ENCODE measurements around the gene TSPEAR. TPM values are rescaled to one million over a fixed set of nuclear protein-coding genes. Genes with fewer than 3 reads are reported as not detected.
"Not testable (repeated sequence)": the region's sequence is repeated elsewhere in the genome, so short reads cannot be mapped to it uniquely, and the experiment has no call there.

The TSPEAR gene
- total RNA-seq, 1 donor from 2014 or later: not detected

- H3K27me3 Mint-ChIP-seq; intact Hi-C loops (cut with micrococcal nuclease); H3K27ac Mint-ChIP-seq; DNase-seq; H3K4me3 Mint-ChIP-seq: not testable (repeated sequence)
- peaks cover 18% of the 10 kb centered on the region for H3K36me3 Mint-ChIP-seq (ENCODE audit: low read depth)
- peaks cover 13% of the 10 kb centered on the region for H3K4me1 Mint-ChIP-seq
- peaks cover 19% of the 10 kb centered on the region for H3K9me3 Mint-ChIP-seq
These were observed 161.1 kb downstream of the TSPEAR start for GRCh38 chr21:44550285-44550684.

GRCh38 chr21:44549525-44550211 lies 161.7 kb downstream of the TSPEAR start:
- H3K4me3 Mint-ChIP-seq: no peak overlapping the region
- DNase-seq: no peak
- H3K27ac Mint-ChIP-seq: no peak overlapping the region
- intact Hi-C loops (cut with micrococcal nuclease): no loop called here
- peaks cover 18% of the 10 kb centered on the region for H3K36me3 Mint-ChIP-seq (ENCODE audit: low read depth)
- peaks cover 13% of the 10 kb centered on the region for H3K4me1 Mint-ChIP-seq
- peaks cover 19% of the 10 kb centered on the region for H3K9me3 Mint-ChIP-seq
- peaks cover 1% of the 10 kb centered on the region for H3K27me3 Mint-ChIP-seq

- H3K4me3 Mint-ChIP-seq: no peak overlapping the region
- no peak overlapping the region for H3K27ac Mint-ChIP-seq
- peaks cover 18% of the 10 kb centered on the region for H3K36me3 Mint-ChIP-seq (ENCODE audit: low read depth)
- H3K27me3 Mint-ChIP-seq: no peaks in the 10 kb centered on the region
- H3K9me3 Mint-ChIP-seq: peaks cover 19% of the 10 kb centered on the region
- intact Hi-C loops (cut with micrococcal nuclease): no loop called here
- H3K4me1 Mint-ChIP-seq: peaks cover 13% of the 10 kb centered on the region
- no peak for DNase-seq
These were observed 162.4 kb downstream of the TSPEAR start for GRCh38 chr21:44548922-44549321.

- Mint-ChIP-seq H3K9me3 (peaks cover 19% of the 10 kb centered on the region), H3K36me3 (ENCODE audit: low read depth) (peaks cover 18% of the 10 kb centered on the region), H3K27me3 (no peaks in the 10 kb centered on the region), H3K4me3 (no peak overlapping the region), H3K27ac (no peak overlapping the region), H3K4me1 (peaks cover 13% of the 10 kb centered on the region)
- no peak for DNase-seq
- intact Hi-C loops (cut with micrococcal nuclease): no loop called here
These were observed 163.0 kb downstream of the TSPEAR start for GRCh38 chr21:44548381-44548780.

GRCh38 chr21:44547656-44548331 lies 163.6 kb downstream of the TSPEAR start:
- intact Hi-C loops (cut with micrococcal nuclease): no loop called here

GRCh38 chr21:44544566-44544965 lies 166.8 kb downstream of the TSPEAR start:
- peaks cover 13% of the 10 kb centered on the region for H3K4me1 Mint-ChIP-seq
- no peak overlapping the region for H3K4me3 Mint-ChIP-seq
- peaks cover 18% of the 10 kb centered on the region for H3K36me3 Mint-ChIP-seq (ENCODE audit: low read depth)
- H3K27me3 Mint-ChIP-seq: no peaks in the 10 kb centered on the region
- no peak overlapping the region for H3K27ac Mint-ChIP-seq
- peaks cover 19% of the 10 kb centered on the region for H3K9me3 Mint-ChIP-seq
- intact Hi-C loops (cut with micrococcal nuclease): no loop called here
- no peak for DNase-seq

More at GRCh38 chr21:44547656-44548331, 163.6 kb downstream of the TSPEAR start:
- DNase-seq: peak; percentile 64
- Mint-ChIP-seq H3K4me1 (peaks cover 13% of the 10 kb centered on the region), H3K27ac (peak overlapping the region; percentile 80), H3K4me3 (peak overlapping the region; percentile 60), H3K9me3 (peaks cover 19% of the 10 kb centered on the region), H3K27me3 (no peaks in the 10 kb centered on the region), H3K36me3 (ENCODE audit: low read depth) (peaks cover 18% of the 10 kb centered on the region)

GRCh38 chr21:44542716-44543115 lies 168.7 kb downstream of the TSPEAR start:
- DNase-seq: no peak
- Mint-ChIP-seq H3K4me1 (peaks cover 9% of the 10 kb centered on the region), H3K27me3 (no peaks in the 10 kb centered on the region), H3K36me3 (ENCODE audit: low read depth) (peaks cover 17% of the 10 kb centered on the region), H3K27ac (no peak overlapping the region), H3K9me3 (peaks cover 17% of the 10 kb centered on the region), H3K4me3 (no peak overlapping the region)
- intact Hi-C loops (cut with micrococcal nuclease): no loop called here

DNA sequence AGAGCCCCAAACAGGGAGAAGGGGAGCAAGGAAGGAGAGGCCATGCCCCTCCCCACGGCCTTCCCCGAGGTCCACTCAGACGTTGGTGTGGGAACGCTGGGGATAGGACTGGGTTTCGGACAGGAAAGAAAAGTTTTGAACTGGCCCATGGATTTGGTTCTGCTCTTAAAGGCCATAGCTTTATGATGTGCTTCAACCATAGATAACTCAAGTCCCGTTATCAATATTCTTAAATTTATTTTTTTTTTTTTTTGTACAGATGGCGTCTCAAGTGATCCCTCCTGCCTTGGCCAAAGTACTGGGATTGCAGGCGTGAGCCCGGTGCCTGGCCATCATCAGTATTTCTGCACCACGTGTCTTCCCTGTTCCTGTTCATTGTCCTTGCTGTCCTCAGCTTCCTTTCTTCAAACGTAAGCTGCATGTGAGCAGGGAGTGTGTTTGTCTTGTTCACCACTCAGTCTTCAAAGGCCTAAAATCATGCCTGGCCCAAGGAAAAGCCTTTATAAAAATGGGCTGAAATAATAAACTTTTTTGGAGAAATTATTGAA lies 170.6 kb downstream of the TSPEAR start:
- Mint-ChIP-seq H3K27ac (no peak overlapping the region), H3K4me3 (no peak overlapping the region), H3K4me1 (no peaks in the 10 kb centered on the region), H3K36me3 (ENCODE audit: low read depth) (peaks cover 4% of the 10 kb centered on the region), H3K27me3 (peaks cover 2% of the 10 kb centered on the region), H3K9me3 (peaks cover 4% of the 10 kb centered on the region)
- no peak for DNase-seq
- intact Hi-C loops (cut with micrococcal nuclease): no loop called here

DNA sequence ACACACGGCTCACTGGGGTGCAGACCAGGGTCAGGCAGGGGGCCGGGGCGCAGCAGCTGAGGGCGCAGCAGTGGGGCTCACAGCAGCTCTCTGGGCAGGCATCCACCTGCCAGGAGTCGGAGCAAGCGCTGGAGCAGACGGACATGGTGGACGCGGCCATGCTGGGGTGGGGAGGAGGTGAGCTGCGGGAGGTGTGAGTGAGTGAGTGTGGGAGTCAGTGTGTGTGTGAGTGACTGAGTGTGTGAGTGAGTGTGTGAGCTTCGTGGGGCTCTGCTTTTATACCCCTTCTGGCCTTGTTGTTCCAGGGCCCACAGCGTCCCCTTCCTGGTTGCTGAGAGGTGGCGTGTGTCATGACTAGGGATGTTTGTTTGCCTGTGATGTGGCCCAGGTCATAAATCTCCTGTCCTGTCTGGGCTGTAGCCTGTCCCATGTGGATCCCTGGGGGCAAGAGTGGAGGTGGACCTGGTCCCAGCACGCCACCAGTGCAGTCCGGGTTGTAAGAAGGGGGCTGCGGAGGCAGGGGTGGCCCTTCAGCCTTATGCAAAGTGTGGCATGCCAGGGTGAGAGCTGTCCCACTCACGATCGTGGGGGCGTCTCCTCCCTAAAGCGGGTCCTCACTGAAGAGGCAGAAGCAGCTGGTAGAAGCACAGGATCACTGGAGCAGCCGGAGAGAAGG lies 171.2 kb downstream of the TSPEAR start, which contains the start of gene KRTAP10-1:
Gene KRTAP10-1, minus strand, starts transcription at position 205 of the 676 bp plus-strand sequence. Its CDS starts 45 bp downstream, at position 160.
- no peaks in the 10 kb centered on the region for H3K9me3 Mint-ChIP-seq
- H3K27ac Mint-ChIP-seq: no peak within 1 kb of the TSS
- DNase-seq: no peak
- no peak within 1 kb of the TSS for H3K4me3 Mint-ChIP-seq
- no peaks in the 10 kb centered on the region for H3K4me1 Mint-ChIP-seq
- intact Hi-C loops (cut with micrococcal nuclease): no loop called here
- H3K36me3 Mint-ChIP-seq (ENCODE audit: low read depth): no peaks in the 10 kb centered on the region
- peaks cover 2% of the 10 kb centered on the region for H3K27me3 Mint-ChIP-seq

DNA sequence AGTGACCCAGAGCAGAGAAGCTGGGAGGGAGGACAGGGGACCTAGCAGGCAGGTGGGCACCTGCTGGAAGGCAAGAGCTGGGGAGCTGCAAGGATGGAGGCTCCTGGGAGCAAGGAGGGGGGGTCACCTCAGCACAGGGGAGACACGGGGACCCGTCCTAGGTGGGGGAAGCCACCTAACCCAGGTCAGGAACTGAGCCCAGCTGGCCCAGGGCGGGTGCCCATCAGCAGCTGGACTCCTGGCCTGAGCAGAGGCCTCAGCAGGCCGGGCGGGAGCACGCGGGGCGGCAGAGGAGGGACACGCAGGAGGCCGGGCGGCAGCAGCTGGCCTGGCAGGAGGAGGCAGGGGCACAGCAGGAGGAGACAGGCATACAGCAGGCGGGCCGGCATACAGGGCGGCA lies 172.3 kb downstream of the TSPEAR start:
- Mint-ChIP-seq H3K27me3 (peaks cover 5% of the 10 kb centered on the region), H3K36me3 (ENCODE audit: low read depth) (no peaks in the 10 kb centered on the region), H3K4me1 (no peaks in the 10 kb centered on the region), H3K9me3 (peaks cover 6% of the 10 kb centered on the region), H3K27ac (no peak overlapping the region), H3K4me3 (no peak overlapping the region)
- intact Hi-C loops (cut with micrococcal nuclease): no loop called here
- DNase-seq: no peak

- Mint-ChIP-seq H3K36me3 (ENCODE audit: low read depth) (no peaks in the 10 kb centered on the region), H3K4me1 (no peaks in the 10 kb centered on the region), H3K27me3 (peaks cover 5% of the 10 kb centered on the region), H3K27ac (no peak overlapping the region), H3K4me3 (no peak overlapping the region), H3K9me3 (peaks cover 6% of the 10 kb centered on the region)
- no peak for DNase-seq
- intact Hi-C loops (cut with micrococcal nuclease): no loop called here
These were observed 173.2 kb downstream of the TSPEAR start for GRCh38 chr21:44537930-44538911.

- no peaks in the 10 kb centered on the region for H3K4me1 Mint-ChIP-seq
- DNase-seq: no peak
- no peaks in the 10 kb centered on the region for H3K36me3 Mint-ChIP-seq (ENCODE audit: low read depth)
- no peak overlapping the region for H3K4me3 Mint-ChIP-seq
- H3K9me3 Mint-ChIP-seq: peaks cover 6% of the 10 kb centered on the region
- no peak overlapping the region for H3K27ac Mint-ChIP-seq
- intact Hi-C loops (cut with micrococcal nuclease): no loop called here
- peaks cover 5% of the 10 kb centered on the region for H3K27me3 Mint-ChIP-seq
These were observed 175.4 kb downstream of the TSPEAR start for GRCh38 chr21:44535963-44536362.

GRCh38 chr21:44534688-44535087 lies 176.7 kb downstream of the TSPEAR start:
- intact Hi-C loops (cut with micrococcal nuclease): no loop called here
- H3K27me3 Mint-ChIP-seq: peaks cover 5% of the 10 kb centered on the region
- H3K9me3 Mint-ChIP-seq: peaks cover 6% of the 10 kb centered on the region
- no peaks in the 10 kb centered on the region for H3K4me1 Mint-ChIP-seq
- H3K4me3 Mint-ChIP-seq: no peak overlapping the region
- H3K36me3 Mint-ChIP-seq (ENCODE audit: low read depth): no peaks in the 10 kb centered on the region
- no peak overlapping the region for H3K27ac Mint-ChIP-seq
- DNase-seq: no peak
